ENCODE data around the gene HSF4.

The HSF4 gene

DNA sequence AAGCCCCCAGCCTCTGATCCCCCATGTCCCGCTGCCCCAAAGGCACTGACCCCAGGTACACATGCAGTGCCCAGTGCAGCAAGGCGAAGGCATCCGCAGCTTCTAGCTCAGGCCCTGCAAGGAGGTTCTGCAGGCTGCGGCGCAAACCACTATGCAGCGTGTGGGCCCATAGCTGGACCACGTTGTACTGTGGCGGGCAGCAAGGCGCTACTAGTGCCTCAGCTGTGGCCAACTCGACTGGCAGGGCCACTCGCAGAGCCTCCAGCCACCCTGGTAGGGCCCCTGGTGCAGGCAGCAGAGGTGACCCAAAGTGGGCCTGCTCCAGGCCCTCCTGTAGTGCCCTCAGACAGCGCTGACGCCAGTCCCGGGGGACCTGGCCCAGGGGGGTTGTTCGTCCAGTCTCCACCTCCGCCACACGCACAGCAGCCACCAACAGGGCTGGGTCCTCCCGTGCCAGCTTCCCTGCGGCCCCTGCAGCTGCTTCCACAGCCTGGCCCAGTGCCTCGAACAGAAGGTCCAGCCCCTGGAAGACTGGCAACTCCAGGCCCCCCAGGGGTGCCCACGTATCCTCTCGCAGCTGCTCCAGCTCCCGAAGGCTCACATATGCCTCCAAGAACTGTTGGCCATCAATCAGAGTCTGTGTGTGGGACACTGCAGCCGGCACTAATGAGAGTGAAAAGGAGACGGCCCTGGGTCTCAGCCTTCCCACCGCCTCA is 22.8 kb downstream of the HSF4 start:
- DNase-seq, result no peak

DNA sequence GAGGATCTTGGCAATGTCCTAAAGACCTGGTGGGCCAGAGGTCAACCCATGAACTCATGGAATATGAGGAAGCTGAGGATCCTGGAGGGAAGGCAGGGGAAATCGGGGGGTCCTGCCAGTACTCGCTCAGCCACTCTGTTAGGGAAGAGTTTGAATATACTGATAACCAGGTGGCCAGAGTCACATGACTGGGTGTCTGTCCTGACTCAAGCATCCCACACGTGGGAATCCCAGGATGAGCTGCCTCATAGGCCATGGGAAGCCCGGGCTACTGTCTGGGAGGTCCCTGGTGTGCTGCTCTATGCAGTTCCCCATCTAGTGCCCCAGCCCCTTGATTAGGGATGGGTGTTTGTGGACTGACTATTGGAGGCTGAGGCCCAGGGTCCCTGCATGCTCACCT is 23.8 kb downstream of the HSF4 start:
- DNase-seq, result no peak

DNA sequence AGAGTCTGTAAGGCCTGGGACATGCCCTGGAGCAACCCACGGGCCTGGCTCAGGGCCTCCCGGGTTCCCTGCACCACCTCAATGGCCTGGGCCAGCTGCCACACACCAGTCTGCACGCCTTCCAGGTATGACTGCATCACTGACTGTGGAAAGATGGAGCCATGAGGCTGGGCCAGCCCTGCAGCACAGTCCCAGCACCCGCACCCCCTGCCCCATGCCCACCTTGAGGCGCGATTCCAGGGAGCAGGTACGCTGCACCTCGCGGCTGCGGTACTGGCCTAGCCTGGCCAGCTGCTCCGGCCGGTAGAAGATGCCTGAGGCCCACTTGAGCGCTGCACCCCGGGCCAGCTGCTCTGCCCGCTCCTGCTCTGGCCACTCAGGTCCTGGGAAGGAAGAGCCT is 24.3 kb downstream of the HSF4 start:
- DNase-seq, result no peak

DNA sequence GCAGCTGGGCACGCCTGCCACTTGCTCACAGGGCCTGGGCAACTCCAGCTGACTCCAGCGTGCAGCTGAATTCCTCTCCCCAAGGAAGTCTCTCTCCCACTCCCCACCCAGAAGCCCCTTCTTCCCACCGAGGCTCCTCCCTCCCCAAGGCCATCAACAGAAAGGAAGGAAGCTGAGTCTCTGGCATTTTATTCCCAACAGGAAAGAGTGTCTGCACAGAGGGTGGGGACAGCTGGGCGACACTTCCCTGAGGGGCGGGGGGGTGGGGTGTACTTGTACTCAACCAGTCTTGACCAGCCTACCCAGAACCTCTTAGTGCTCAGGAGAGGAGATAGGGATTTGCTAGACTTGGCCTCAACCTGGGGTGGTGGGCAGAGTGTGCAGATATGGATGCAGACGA is 25.5 kb downstream of the HSF4 start, which contains the start of gene EXOC3L1:
Gene EXOC3L1, minus strand, starts transcription at position 96 of the 400 bp plus-strand sequence. CDS start 460 bp downstream, outside the sequence.
- DNase-seq, result no peak

DNA sequence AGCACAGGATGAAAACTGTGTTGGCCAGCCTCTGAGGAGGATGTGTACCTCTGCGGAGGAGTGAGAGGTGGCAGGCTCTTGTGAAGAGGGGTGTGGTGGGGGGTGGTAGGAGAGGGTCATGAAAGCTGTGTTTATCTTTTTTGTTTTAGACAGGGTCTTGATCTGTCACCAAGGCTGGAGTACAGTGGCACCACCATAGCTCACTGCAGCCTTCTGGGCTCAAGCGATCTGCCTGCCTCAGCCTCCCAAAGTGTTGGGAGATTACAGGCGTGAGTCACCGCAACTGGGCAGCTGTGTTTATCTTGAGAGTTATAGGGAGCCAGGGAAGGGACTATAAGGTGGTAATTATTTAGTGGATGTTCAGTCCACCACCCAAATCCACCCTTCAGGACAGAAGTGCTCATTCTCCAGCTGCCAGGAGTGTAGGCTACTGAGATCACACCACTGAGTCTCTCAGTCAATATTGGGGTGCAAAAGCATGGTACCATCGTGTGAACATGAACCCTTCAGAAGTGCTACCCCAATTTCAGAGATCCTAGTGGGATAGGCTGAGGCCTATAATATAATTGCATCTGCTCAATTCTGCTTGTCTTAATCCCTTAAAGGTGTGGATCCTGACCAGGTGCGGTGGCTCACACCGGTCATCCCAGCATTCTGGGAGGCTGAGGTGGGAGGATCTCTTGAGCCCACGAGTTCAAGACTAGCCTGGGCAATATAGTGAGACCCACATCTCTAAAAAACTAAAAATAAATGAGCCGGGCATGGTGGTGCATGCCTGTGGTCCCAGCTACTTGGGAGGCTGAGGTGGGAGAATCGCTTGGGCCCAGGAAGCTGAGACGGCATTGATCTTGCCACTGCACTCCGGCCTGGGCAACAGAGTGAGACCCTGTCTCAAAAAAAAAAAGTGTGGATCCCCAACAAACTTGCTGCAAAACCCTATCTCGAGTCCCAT is 26.2 kb downstream of the HSF4 start:
- no peak for DNase-seq

DNA sequence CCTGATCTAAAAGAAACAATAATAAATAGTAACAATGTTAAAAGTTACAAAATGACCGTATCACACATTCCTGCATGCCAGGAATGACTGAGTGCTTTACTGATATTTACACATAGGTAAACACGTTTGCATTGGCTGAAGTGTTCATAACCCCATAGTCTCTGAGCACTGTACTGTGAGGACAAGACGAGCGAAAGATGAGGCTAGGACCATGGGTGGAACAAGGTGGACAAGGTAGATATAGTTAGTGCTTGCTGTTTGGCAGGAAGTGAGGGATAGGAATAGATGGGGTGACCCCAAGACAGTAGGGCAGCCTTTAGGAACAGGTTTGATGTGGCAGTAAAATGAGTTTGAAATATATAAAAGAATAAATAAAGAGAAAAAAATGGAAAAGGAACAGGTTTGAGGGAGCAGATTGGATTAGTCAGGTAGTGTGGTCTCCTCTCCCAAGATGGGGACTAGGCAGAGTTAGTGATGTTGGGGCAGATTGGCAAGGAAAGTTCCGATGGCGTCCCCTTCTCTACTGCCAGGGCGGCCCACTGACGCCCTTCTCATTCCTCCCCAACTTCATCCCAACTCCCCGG is 27.0 kb downstream of the HSF4 start:
- no peak for DNase-seq

DNA sequence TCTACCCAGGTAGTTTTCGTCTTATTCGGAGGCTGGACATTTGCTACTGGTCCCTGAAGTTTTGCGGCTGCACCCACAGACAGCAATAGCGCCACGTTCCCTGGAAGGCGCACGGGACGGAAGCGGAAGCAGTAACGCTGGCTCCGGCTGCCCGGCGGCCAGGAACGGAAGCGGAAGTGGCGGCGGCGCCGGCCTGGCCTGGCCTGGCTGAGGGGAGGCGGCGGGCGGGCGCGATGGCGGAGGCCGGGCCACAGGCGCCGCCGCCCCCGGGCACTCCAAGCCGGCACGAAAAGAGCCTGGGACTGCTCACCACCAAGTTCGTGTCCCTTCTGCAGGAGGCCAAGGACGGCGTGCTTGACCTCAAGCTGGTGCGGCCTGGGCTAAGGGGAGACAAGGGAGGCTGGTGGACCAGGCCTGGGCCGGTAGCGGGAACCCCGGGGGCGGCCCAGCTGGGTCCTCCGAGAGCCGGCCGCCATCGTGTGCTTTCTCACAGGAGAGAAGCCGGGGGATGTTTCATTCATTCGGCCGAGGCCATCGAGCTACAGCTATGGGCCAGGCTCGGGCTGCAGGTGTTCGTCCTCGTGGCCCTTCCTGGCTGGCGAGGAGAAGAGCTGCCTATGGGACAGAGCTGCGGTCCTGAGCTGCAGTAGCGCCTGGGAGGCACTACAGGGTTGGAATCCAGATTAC is 27.6 kb downstream of the HSF4 start, which contains the start of gene E2F4:
Gene E2F4, plus strand, starts transcription at position 161 of the 687 bp plus-strand sequence. Its CDS starts 73 bp downstream, at position 234.
- DNase-seq, result peak; percentile 71 to 79 (median 75)

DNA sequence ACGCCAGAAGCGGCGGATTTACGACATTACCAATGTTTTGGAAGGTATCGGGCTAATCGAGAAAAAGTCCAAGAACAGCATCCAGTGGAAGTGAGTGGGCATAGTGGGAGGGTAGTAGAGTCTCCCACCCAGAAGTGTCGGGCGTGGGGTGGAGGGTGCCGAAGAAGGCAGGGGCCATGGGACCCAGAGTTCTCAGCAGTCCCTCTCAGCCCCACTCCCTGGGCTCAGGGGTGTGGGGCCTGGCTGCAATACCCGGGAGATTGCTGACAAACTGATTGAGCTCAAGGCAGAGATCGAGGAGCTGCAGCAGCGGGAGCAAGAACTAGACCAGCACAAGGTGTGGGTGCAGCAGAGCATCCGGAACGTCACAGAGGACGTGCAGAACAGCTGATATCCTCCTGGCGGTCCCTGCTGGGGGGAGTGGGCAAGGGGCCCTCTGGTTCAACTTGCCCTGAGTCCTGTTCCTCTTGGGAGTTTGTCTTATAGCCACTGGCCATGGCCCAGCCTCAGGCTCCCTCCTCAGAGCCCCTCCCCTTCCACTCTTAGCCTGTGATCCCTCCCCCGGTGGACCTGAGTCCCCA is 28.3 kb downstream of the HSF4 start:
- DNase-seq, result no peak

DNA sequence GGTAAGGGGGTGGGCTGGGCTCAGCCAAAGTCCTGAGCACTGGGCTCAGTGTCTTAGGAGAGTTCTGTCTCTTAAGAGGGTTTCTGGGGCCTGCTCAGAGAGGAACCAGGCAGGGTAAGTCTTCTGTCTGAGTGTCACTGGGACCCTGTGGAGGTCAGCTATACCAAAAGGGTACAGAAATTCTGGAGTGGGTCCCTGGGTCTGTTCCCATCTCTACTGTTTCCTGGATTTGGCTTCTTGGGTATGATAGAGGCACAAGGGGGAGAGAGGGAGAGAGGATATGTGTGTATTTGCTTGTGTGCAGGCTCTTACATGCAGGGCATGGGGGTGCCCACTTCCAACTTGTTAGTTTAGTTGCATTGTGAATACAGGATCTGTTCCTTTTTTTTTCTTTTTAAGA is 29.0 kb downstream of the HSF4 start:
- no peak for DNase-seq

DNA sequence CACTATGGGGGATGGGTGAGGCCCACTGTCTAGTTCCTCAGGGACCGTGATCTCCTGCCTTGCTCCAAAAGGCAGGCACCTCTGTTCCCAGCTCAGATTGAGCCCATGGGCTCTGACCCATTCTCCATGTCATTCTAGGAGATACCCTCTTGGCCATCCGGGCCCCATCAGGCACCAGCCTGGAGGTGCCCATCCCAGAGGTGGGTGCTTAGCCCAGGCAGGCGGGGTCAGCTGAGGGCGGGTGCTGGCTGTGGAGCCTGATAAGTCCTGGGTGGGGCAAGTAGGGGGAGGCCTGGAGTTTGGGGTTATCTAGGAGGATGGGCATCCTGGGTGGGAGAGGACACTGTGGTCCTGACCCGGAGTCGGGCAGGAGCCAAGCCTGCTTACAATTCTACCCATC is 29.7 kb downstream of the HSF4 start:
- DNase-seq, result no peak

DNA sequence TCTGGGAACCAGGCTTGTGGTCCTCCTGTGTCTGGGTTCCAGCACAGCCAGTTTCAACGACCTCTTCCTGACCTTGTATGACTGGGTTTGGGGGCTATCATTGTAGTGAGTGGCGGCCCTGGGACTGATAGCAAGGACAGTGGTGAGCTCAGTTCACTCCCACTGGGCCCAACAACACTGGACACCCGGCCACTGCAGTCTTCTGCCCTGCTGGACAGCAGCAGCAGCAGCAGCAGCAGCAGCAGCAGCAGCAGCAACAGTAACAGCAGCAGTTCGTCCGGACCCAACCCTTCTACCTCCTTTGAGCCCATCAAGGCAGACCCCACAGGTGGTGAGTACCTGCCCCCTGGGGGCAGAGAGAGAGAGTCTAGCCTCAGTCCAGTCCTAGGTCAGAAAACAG is 31.1 kb downstream of the HSF4 start:
- no peak for DNase-seq

DNA sequence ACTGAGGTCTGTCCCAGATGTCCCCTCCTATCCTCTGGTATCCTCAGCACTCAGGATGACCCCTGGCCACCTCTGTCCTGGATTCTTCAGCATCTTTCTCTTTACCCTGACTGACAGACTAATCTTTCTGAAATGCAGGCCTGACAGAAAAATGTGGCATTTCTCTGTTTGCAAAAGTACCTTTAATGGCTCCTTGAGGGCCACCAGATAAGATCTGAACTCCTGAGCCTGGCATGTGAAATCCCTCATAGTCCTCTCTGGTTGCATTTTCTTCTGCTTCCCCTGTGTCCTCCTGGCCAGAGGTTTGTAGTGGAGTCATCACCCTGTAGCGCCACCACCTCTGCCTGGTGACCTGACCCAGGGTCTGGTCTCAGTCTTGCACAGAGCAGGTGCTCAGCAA is 32.3 kb downstream of the HSF4 start:
- no peak for DNase-seq

DNA sequence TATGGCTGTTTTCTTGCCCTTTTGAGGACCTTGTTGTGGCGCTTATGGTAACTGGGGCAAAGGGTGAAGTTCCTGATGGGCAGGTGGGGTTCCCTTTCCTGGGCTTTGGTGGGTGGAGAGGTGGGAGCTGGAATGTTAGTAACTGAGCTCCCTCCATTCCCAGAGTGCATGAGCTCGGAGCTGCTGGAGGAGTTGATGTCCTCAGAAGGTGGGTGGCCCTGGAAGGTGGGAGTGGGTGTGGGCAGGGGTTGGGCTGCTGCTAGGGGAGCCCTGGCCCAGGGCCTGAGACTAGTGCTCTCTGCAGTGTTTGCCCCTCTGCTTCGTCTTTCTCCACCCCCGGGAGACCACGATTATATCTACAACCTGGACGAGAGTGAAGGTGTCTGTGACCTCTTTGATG is 33.2 kb downstream of the HSF4 start:
- no peak for DNase-seq

DNA sequence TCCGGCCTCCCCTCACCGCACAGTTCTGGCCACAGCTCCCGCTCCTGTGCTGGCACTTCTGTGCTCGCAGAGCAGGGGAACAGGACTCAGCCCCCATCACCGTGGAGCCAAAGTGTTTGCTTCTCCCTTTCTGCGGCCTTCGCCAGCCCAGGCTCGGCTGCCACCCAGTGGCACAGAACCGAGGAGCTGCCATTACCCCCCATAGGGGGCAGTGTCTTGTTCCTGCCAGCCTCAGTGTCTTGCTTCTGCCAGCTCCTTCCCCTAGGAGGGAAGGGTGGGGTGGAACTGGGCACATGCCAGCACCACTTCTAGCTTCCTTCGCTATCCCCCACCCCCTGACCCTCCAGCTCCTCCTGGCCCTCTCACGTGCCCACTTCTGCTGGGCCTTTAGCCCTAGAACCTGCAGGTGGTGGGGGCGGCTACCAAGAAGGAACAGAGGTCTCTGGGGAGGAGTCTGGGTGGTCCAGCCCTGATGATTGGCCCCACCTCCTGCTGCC is 33.7 kb downstream of the HSF4 start:
- DNase-seq, result peak in 1 of 6 experiments; percentile 13

DNA sequence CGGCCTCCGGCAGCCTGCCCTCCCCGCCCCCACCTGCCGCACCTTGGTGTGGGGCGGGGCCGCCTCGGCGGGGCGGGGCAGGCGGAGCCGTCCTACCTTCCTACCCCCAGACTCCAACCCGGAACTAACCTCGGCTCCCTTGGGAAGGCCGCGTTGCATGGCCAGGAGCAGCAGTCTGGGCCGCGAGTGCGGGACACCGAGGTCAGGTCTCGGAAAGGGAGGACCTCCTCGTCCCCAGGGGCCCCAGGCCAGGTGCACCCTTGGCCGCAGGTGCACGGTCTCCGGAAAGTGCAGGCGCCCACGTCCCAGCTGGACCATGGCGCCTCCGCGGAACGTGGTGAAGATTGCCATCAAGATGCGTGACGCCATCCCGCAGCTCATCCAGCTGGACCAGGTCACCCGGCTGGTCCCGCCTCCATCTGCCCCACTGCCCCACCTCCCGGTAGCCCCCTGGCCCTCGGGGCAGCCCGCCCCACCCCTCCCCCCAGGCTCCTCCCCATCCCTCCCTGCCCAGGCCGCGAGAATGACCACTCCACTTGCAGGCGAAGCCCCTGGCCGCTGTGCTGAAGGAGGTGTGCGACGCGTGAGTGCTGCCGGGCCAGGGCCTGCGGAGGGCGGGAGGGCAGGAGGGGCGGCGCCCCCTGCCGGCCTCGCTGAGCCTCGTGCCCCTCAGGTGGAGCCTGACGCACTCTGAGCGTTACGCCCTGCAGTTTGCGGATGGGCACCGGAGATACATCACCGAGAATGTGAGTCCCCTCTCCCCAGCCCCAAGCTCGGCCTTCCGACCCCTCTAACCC is 34.7 kb downstream of the HSF4 start, which contains the start of gene ELMO3:
Gene ELMO3, plus strand, starts transcription at position 121 of the 797 bp plus-strand sequence. Its CDS starts 196 bp downstream, at position 317.
- DNase-seq, result no peak

DNA sequence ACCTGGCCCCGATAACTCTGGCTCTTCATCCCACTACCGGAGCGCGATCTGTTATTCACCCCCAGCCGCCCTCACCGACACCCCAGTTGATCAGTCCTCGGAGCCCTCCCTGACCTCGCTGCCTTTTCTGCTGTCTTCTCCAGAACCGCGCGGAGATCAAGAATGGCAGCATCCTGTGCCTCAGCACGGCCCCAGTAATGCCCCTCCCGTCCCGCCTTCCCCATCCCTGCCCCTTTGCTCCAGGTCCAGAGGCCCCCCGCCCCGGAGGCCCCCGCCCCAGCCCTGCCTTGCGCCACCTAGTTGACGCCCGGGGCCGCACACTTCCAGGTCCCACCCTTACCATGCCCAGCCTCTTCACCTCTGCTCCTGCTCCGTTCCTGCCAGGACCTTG is 35.3 kb downstream of the HSF4 start:
- DNase-seq, result no peak

DNA sequence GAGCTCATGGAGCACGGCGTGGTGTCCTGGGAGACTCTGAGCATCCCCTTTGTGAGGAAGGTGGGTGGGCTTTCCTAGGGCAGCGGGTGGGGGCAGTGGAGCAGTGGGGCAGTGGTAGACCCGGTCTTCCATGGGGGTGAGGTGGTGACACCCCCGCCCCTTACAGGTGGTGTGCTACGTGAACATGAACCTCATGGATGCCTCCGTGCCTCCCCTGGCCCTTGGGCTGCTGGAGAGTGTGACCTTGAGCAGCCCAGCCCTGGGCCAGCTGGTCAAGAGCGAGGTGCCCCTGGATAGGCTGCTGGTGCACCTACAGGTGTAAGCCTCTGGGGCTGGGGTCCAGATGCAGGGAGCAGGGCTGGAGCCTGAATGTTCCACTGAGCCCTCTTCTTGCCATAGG is 35.9 kb downstream of the HSF4 start:
- DNase-seq, result no peak

DNA sequence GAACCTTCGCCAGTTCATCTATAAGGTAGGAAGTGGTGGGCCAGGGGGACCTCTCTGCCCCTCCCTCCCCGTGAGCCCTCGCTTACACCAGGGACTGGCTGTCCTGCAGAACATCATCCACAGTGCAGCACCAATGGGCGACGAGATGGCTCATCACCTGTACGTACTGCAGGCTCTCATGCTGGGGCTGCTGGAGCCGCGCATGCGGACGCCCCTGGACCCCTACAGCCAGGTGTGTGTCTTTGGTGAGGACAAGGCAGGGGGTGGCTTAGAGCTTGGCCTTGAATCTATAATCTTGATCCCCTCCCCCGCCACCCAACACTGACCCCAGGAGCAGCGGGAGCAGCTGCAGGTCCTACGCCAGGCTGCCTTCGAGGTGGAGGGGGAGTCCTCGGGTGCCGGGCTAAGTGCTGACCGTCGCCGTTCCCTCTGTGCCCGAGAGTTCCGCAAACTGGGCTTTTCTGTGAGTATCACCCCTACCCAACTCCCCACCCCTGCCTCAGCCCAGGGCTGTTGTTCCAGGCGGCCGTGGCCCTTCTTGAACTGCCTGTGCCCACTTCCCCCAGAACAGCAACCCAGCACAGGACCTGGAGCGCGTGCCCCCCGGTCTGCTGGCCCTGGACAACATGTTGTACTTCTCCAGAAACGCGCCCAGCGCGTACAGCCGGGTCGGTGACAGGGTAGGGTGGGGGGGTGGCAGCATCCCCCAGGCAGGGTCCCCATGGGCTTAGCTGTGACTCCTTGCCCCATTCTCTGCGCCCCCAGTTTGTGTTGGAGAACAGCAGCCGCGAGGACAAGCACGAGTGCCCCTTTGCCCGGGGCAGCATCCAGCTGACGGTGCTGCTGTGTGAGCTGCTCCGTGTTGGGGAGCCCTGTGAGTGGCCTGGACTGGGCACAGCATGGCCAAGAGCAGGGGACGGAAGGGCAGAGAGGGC is 37.1 kb downstream of the HSF4 start:
- no peak for DNase-seq

DNA sequence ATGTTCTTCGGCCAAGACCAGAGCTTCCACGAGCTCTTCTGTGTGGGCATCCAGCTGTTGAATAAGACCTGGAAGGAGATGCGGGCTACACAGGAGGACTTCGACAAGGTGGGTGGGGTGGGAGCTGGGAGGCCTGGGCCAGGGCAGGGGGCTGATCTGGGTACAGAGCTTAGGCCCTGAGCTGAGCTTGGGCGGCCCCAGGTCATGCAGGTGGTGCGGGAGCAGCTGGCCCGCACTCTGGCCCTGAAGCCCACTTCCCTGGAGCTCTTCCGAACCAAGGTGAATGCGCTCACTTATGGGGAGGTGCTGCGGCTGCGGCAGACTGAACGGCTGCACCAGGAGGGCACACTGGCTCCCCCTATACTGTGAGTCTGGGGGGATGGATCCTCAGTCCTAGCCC is 37.9 kb downstream of the HSF4 start:
- DNase-seq, result no peak

DNA sequence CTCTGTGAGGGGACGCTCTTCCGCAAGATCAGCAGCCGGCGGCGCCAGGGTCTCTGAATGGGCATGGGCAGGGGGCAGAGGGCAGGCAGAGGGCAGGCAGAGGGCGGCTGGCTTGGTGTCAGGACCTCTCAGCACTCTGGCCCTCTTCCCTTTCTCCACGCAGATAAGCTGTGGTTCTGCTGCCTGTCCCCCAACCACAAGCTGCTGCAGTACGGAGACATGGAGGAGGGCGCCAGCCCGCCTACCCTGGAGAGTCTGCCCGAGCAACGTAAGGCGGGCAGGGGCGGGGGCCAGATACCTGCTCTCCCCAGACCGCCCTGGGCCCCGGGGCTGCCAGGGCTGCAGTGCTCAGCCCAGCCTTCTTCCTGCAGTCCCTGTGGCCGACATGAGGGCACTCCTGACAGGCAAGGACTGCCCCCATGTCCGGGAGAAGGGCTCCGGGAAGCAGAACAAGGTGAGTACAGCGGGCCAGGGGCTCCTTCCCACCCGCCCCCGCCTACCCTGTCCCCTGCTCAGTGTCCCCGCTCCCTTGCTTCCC is 38.5 kb downstream of the HSF4 start:
- DNase-seq, result no peak

All from stimulated activated naive CD4-positive, alpha-beta T cell (primary cell).